Heart left ventricle (tissue), 16 donors: ENCODE measurements around the gene FBXL7. TPM values are rescaled to one million over a fixed set of nuclear protein-coding genes. Genes with fewer than 3 reads are reported as not detected.

ENCODE experiments used
- ATAC-seq, 4 donors: fragments of 200-7000 bp; cut with Tn5 transposase; one replicate each; pipeline ENCODE4 v1.9.1; 2020 to 2022; ENCODE audit warnings: moderate library complexity in 4 of 4, mild to moderate bottlenecking in 3 of 4, moderate number of reproducible peaks in 1 of 4
- DNase-seq, 5 donors: peaks; one replicate each; pipeline ENCODE4 v3.0.0-alpha.2; 2020
- H3K27ac ChIP-seq, 12 donors: fragments of 200-600 bp; sonication (generic) in 4 of 12; one replicate each; pipeline versions ENCODE4 v1.5.0 to v1.8.0; 2016 to 2022; ENCODE audit warnings: mild to moderate bottlenecking in 2 of 12
- H3K27me3 ChIP-seq, 9 donors: fragments of 200-600 bp; sonication (generic) in 2 of 9; one replicate each; pipeline versions ENCODE4 v1.5.1 to v1.8.0; 2016 to 2022; ENCODE audit warnings: mild to moderate bottlenecking in 3 of 9
- H3K36me3 ChIP-seq, 9 donors: fragments of 200-600 bp; sonication (generic) in 2 of 9; one replicate each; pipeline versions ENCODE4 v1.5.0 to v1.8.0; 2018 to 2022; ENCODE audit warnings: mild to moderate bottlenecking in 2 of 9
- H3K4me1 ChIP-seq, 12 donors: fragments of 200-600 bp; sonication (generic) in 4 of 12; one replicate each; pipeline versions ENCODE4 v1.5.0 to v1.8.0; 2016 to 2022; ENCODE audit warnings: mild to moderate bottlenecking in 3 of 12
- H3K4me3 ChIP-seq, 12 donors: fragments of 200-600 bp; sonication (generic) in 4 of 12; one replicate each; pipeline versions ENCODE4 v1.5.0 to v1.8.0; 2017 to 2022; ENCODE audit warnings: mild to moderate bottlenecking in 9 of 12, moderate library complexity in 4 of 12
- H3K9me3 ChIP-seq, 12 donors: fragments of 200-600 bp; sonication (generic) in 4 of 12; one replicate each; pipeline versions ENCODE4 v1.5.0 to v1.8.0; 2016 to 2022; ENCODE audit warnings: mild to moderate bottlenecking in 1 of 12
- CTCF ChIP-seq, 12 donors: fragments of 200-600 bp; sonication (generic) in 4 of 12; IDR thresholded peaks; one replicate each; pipeline versions ENCODE4 v1.5.0 to v1.8.0; 2018 to 2022; ENCODE audit warnings: antibody characterized with exemption in 12 of 12, mild to moderate bottlenecking in 5 of 12
- POLR2A ChIP-seq, 2 donors: fragments of 450-650 bp; IDR thresholded peaks; one replicate each; pipeline ENCODE4 v1.6.1; 2017; ENCODE audit warnings: antibody characterized with exemption in 2 of 2, mild to moderate bottlenecking in 2 of 2, moderate library complexity in 2 of 2
- WGBS, 4 donors: extraction: QIAGEN DNeasy Blood & Tissue Kit in 2 of 4; methylation state at CpG; one replicate each; pipeline versions ENCODE4 v1.1.5 to v1.1.7; 2013 to 2018; 5-methylcytosine and 5-hydroxymethylcytosine counted together
- intact Hi-C, 10 donors: fragments of 100-400 bp; cut with DNase I; formaldehyde crosslinking; loops; one replicate each; pipeline versions ENCODE4 v1.11.1 to v1.14.2; 2022
- polyA plus RNA-seq, 2 donors: library from polyadenylated mRNA; stranded (reverse); fragments of 200-250 nt; gene quantifications; one replicate each; pipeline ENCODE4 v1.2.3, GENCODE V29; 2013
- total RNA-seq, 9 donors: library from RNA; depleted of rRNA in 2 of 9; stranded (reverse); fragments of >200 nt in 2 of 9; fragmentation: NEBNext Ultra II Directional in 3 of 9; extraction: Animal tissue kit (Norgen Biotek cat#: 25700) in 3 of 9; gene quantifications; one replicate each; pipeline versions ENCODE4 v1.1.0 to v1.2.4, GENCODE V29; 2016 to 2023
- donor health status: ischemic (EF 13 %, LVEDD 7.1; RV severe dilation, severe dysfunction).
- donor health status: healthy with polysubstance abuse.
- donor health status: DM: no; HTN: yes; CAD: no.
- donor health status: DM: no; HTN: no; CAD: no.
- donor health status: ischemic (EF 25% LVEDD 6.9; RV normal size, moderate dysfunction).
- donor health status: ischemic (EF 25% LVEDD 5.7; RV mildly dilated, moderate dysfunction).
- donor health status: healthy.
- donor health status: DM: yes; HTN: yes; CAD: no.
- donor health status: ischemic (EF 35%, LVEDD 5.7; RV mildly dilated, moderate dysfunction).
- donor health status: nonischemic (EF 11% LVEDD 7.7; RV severe dilation, severe dysfunction).
- donor health status: DM: yes; HTN: yes; CAD: no.
- donor health status: PGD.
- donor health status: ischemic (EF 29% LVEDD 5.4; RV normal size, mild dysfunction).
- donor health status: nonischemic (EF 23%, LVEDD 6.1; RV moderate dilation, normal function).

FBXL7 gene
- total and polyA plus RNA-seq, 11 donors, result 8.7 to 27.6 (median 24.3) TPM

- Histone ChIP-seq H3K4me3 (no peak overlapping the region), H3K27ac (no peak overlapping the region), H3K9me3 (peaks cover 0 to 11% (median 4%) of the 10 kb centered on the region in 12 donors), H3K4me1 (peaks cover 0 to 19% (median 5%) of the 10 kb centered on the region in 12 donors), H3K36me3 (peaks cover 0 to 5% (median 0%) of the 10 kb centered on the region in 9 donors), H3K27me3 (no peaks in the 10 kb centered on the region)
- DNase-seq (no peak), ATAC-seq (no peak)
- no peak for TF ChIP-seq CTCF (IDR thresholded peaks at IDR 0.05)
- TF ChIP-seq POLR2A (IDR thresholded peaks at IDR 0.05), result no peak
- intact Hi-C loops, result no loop called here
- 84 to 94% (median 88%) methylated on average over 4 of the region's 4 CpGs for WGBS, 4 donors
Observed at GRCh38 chr5:15564523-15564922, 64.5 kb downstream of the FBXL7 start.

DNA sequence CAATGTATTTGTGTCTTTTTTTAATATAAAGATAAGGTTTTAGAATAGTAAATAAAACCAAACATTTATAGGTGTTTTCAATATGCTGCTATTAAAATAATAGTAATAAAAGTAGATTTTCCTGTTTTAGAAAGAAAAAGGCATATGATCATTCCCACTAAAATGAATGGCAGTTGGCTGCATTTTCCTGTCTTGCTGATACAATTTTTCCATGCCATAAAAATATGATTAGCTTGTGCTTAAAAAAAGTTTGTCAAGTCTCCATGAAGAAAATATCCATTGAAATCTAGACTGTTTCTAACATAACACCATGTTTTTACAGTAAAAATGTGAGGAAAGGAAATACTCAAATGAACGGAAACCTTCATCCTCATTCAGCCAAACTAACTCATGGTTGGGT, 65.0 kb downstream of the FBXL7 start:
- 92 to 98% (median 93%) methylated on average over 1 of the region's 1 CpG for WGBS, 4 donors
- TF ChIP-seq CTCF (IDR thresholded peaks at IDR 0.05) (no peak), POLR2A (IDR thresholded peaks at IDR 0.05) (no peak)
- H3K36me3 ChIP-seq, result peaks cover 0 to 5% (median 0%) of the 10 kb centered on the region in 9 donors
- no peaks in the 10 kb centered on the region for H3K27me3 ChIP-seq
- DNase-seq (no peak), ATAC-seq (no peak)
- H3K9me3 ChIP-seq, result peaks cover 0 to 11% (median 4%) of the 10 kb centered on the region in 12 donors
- no peak overlapping the region for H3K27ac ChIP-seq
- peaks cover 0 to 19% (median 5%) of the 10 kb centered on the region in 12 donors for H3K4me1 ChIP-seq
- intact Hi-C loops, result no loop called here
- no peak overlapping the region for H3K4me3 ChIP-seq

DNA sequence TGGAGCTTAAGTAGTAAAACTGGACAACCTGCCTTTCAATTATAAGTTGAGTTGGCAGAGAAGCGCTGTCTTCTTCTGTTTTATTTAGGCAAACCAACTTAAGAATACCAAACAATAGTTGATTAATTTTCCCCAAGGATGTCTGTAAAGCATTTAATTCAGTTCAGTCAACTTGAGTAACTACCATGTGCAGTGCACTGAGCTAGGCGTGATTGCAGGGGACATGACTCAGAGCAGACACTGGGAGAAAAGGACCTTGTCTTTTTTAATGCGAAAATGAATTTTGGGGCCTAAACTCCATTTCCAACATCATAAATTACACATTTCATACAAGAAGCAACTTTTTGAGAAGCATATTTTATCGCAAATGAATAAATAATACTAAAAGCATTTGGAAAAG, 66.3 kb downstream of the FBXL7 start:
- Histone ChIP-seq H3K9me3 (peaks cover 0 to 9% (median 3%) of the 10 kb centered on the region in 12 donors), H3K27ac (no peak overlapping the region), H3K27me3 (no peaks in the 10 kb centered on the region), H3K4me3 (no peak overlapping the region), H3K36me3 (peaks cover 0 to 5% (median 0%) of the 10 kb centered on the region in 9 donors), H3K4me1 (peaks cover 0 to 19% (median 5%) of the 10 kb centered on the region in 12 donors)
- 87 to 91% (median 89%) methylated on average over 4 of the region's 4 CpGs for whole genome bisulfite sequencing, 4 donors
- ATAC-seq (no peak), DNase-seq (no peak)
- no peak for TF ChIP-seq CTCF (IDR thresholded peaks at IDR 0.05)
- no peak for TF ChIP-seq POLR2A (IDR thresholded peaks at IDR 0.05)
- intact Hi-C loops, result no loop called here

- Histone ChIP-seq H3K36me3 (peaks cover 0 to 1% (median 0%) of the 10 kb centered on the region in 9 donors), H3K27ac (no peak overlapping the region), H3K27me3 (no peaks in the 10 kb centered on the region), H3K9me3 (peaks cover 0 to 4% (median 0%) of the 10 kb centered on the region in 12 donors), H3K4me1 (peaks cover 0 to 19% (median 5%) of the 10 kb centered on the region in 12 donors), H3K4me3 (no peak overlapping the region)
- no peak for TF ChIP-seq CTCF (IDR thresholded peaks at IDR 0.05)
- TF ChIP-seq POLR2A (IDR thresholded peaks at IDR 0.05), result no peak
- ATAC-seq (no peak), DNase-seq (no peak)
- intact Hi-C loops, result no loop called here
Observed at GRCh38 chr5:15566789-15567188, 66.8 kb downstream of the FBXL7 start.
